Activated CD8-positive, alpha-beta memory T cell treated with anti-CD3 and anti-CD28 coated beads, Interleukin-2, amount 50 U/mL, for 4 hours (primary cell): ENCODE results near the gene HOMER2.
"Not testable (repeated sequence)": the region's sequence is repeated elsewhere in the genome, so short reads cannot be mapped to it uniquely, and the experiment has no call there.

Source experiments
- DNase-seq: peaks from one replicate; pipeline ENCODE4 v3.0.0-alpha.2; 2020

The HOMER2 gene

DNA sequence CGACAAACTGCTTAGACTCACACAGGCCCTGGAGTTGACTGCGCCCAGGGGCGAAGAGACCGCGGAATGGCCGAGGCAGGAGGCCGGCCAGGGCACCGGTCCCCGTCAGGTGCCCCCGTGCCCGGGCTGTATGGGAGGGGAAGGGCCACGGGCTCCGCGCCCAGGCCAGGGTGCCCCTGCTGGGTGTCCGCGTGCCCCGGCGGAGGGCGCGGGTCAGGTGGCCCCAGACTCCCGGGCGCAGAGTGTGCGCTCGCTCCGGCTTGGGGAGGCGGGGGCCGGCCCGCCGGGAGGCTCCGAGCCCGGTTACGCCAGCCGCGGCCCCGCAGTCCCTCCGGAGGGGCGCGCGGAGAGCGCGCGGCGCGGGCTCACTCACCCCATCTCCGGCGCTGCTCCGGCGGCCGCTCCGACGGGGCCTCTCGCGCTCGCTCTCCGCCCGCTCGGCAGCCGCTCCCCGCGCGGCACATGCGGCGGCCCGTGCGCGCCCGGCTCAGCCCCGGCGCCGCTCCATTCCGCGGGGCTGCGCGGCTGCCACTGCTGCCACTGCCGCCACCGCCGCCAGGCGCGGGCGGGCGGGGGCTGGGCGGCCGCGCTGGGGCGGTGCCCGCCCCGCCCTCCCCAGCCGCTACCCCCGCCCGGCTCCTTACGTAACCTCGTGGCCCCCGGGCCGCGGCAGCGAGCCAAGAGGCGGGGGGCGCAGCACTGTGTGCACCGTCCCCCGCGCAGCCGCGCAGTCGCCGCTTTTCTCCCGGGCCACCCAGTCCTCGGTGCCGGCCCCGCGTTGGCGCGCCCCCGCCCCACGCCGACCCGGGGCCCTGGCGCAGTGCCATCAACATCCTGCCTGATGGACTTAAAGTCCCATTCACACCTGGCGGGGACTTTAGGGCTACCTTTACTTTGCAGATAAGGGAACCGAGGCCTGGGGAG lies at the start of gene HOMER2:
TSS of gene HOMER2 (minus strand) at position 563 of the 924 bp plus-strand sequence. CDS start at position 378, 185 bp downstream.
- DNase-seq = peak; percentile 17

DNA sequence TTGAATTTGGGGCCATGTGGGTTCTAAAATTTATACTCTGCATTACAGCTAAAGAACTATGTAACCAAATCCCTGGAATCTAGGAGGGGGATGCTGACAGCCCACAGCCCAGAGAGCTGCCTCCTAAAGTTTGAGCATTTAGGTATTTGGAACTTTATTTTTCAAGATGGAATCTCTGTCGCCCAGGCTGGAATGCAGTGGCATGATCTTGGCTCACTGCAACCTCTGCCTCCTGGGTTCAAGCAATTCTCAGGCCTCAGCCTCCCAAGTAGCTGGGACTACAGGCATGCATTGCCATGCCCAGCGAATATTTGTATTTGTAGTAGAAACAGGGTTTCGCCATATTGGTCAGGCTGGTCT lies 48.1 kb upstream of the HOMER2 start:
- DNase-seq = not testable (repeated sequence)

DNA sequence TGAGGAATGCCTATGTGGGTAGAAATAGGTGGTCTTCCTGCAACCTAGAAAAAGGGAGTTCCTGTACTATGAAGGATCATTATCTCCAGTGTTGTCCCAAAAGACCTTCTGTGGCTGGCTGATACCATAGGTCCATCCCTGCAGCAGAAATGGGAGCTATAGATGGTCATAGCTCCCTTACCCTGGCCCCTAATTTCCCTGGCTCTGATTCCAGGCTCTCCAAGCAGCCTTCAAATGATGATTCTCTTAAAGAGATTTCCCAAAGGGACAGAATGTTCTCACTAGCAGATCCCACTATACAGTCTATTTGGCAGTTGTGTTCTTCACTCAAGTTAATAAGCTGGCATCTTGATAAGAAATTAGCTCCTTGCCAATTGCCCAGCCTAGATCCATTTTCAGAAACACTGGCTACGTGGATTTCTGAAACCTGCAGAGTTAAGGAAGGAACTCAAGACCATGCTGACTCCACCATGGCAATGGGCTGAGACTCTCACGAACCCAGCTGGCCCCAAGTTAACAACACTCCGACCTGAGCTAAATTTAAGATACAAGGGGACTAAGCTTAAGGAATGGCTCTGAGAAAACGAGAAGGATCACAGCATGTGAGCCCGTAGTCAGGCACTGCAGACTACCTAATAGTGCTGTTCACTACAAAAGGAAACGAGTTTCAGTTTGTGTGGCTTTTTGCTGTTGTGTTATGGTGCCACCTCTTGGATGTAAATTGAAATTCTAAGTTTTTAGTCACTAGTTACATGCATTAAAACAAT lies 47.6 kb upstream of the HOMER2 start:
- no peak for DNase-seq

DNA sequence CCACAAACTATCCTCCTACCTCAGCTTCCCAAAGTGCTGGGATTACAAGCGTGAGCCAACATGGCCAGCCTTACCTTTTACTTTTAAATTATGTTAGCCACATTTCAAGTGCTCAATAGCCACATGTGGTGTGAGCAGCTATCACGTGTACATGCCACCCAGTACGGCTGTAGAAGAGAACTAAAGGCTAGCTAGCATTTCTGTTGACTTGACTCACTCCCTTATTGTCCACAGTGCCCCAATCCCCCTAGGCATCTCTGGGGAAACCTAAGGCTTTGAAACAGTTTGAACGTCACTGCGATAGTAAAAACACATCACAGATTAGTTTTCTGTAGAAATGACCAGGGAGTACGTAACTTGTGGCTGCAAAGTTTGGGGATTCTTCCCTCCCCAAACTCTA lies 46.9 kb upstream of the HOMER2 start:
- DNase-seq = no peak

DNA sequence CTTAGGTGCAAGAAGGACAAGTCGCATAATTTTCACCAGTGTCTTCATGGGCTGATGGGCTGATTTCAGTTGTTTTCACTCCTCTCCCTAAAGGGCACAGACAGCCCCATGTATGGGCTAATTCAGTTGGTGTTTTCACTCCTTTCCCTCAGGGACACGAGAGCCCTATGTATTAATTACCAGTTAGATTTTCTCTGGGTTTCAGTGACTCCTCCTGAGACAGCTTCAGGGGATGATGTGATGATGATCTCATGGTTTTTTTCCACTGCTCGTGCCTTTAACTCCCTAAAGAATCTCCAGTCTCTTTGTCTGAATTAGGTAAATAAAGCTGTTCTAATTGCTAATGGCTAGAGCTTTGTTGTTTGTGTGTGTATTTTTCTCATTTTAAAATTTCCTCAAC lies 43.4 kb upstream of the HOMER2 start:
- no peak for DNase-seq

DNA sequence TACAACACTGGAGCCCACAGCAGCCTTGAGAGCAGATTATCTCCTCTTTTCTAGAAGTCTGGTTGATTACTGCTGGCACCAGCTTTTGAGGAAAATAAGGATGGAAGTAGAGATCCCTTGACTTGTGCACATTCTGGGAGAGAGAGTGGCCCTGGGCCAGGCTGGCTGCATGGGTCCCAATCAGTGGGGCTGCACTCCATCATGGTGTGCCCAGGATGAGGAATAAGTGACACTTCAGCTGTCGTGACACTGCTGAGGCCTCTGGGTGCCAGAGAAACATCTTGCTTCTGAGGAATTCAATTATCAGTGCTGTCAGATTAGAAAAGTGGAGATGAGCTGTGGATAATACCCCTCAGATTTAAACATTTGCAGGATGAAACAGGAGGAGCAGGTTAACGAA lies 42.6 kb upstream of the HOMER2 start:
- DNase-seq = no peak

DNA sequence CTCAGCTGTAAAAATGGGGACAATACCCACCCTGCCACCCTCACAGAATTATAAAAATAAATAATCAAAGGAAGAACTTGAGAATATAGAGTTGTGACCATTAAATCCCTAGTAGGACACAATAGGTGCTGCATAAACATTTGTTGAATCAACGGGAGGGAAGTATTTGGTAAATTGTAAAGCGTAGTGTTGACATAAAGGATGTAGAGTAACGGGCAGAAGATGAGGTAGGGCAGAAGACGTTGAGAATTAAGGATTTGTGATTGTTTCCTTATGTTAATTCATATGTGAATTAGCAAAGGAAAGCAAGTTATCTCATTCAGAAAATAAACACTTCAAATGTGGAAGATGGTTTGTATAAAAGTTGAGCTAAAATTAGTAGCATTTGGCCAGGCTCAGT lies 40.6 kb upstream of the HOMER2 start:
- DNase-seq = no peak

DNA sequence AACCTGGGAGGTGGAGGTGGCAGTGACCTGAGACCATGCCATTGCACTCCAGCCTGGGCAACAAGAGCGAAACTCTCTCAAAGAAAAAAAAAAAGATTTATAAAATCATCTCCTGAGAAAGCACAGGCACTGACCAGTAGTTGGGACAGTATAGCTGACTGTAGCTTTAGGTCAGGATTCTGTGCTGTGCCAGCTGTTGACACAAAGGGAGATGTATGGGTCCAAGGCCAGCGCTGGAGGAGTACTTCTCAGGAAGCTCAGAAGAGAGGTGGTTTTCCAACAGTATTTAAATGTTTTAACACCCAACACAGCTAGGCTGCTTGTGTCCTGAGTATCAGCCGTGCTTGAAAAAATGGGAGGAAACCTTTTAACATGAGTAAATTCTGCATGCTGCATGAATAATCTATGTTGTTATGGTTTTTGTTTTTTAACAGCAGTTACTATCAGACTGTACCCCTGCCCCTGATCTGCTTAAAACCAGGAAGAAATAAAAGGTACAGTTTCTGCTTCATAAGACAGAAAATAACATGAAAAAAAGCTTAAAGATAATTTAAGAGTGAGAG lies 40.0 kb upstream of the HOMER2 start:
- no peak for DNase-seq

DNA sequence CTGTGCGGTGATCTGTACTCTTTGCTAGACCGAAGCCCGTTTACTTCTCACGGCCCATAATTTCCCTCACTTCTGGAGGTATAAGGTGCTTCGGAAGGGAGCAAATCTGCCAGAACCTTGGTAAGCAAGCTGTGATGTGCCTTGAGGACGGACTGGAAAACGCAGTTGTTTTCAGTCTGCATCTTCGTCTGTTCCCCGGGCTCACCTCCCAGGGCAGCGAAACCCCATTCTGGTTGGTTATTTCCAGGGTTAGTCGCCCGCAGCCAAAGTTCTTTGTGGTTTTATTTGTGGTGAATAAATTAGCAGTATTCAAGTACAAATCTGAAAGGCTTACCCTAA lies 33.9 kb upstream of the HOMER2 start:
- DNase-seq = no peak

DNA sequence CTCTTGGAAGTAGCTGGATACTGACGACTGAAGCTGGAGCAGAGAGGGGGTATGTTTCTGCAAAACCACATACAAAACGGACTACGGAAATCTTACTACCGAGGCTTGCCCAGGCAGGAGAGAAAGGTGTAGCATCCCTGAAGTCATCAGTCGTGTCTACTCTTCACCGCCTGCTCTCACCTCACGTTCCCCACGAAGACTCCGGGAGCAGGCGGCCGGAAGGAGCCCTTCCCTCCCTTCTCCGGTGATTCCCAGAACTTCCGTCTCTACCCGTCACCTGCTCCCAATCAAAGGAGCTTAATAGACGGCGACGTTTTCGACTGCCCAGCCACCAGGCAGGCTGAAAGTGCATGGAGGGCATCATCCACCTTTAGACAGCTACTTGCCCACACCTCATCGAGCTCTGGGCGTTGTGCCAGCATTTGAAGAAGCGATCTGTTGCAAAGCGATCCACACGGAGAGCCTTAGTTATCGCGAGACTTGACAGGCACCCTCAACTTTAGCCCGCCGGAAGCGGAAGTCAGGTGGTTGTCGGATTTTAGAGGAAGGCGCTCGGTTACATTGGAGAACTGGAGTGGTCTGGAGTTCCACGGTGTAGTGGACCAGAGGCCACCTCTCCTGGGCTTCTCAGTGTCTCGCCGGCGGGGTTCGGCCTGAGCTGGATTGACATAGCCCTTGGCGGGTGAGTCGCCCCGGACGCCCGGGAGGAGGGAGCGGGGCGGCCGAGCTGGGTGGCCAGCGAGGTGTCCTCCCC lies 33.3 kb upstream of the HOMER2 start, which contains the start of gene RAMAC:
TSS of gene RAMAC (plus strand) at position 523 of the 754 bp plus-strand sequence. CDS start 2,809 bp downstream, outside the sequence.
- DNase-seq = peak; percentile 89

DNA sequence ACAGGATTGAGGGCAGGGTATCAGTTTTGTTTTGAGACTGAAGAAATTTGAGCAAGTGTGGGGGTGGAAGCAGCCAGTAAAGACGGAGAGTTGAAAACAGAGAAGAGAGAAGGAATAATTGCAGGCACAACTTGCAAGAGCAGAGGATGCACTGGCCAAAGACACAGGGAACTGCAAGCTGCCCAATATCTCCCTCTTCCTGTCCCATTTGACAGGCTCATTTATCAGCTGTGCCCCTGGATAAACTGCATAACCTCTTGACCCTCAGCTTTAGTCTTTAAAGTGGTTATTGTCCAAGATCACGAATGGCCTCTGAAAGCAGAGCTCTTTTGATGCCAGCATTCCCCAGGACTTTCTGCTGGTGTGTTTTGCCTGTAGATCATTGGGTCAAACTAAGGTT lies 28.5 kb upstream of the HOMER2 start:
- no peak for DNase-seq

DNA sequence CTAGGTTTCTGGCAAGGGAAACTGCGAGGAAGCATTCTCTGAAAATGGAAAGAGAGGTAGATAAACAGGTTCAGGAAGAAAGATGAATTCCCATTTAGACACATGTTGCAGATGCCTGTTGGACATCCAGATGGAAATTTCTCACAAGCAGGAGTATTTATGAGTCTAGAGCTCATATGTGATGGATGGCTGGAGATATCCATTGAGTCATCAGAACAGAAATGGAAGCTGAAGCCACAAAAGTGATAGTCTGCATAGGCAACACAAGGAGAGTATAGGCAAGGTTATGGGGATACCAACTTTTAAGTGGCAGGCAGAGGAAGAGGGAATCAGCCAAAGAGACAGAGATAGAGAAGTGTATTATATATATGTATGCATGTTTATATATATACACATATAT lies 27.2 kb upstream of the HOMER2 start:
- DNase-seq = no peak

DNA sequence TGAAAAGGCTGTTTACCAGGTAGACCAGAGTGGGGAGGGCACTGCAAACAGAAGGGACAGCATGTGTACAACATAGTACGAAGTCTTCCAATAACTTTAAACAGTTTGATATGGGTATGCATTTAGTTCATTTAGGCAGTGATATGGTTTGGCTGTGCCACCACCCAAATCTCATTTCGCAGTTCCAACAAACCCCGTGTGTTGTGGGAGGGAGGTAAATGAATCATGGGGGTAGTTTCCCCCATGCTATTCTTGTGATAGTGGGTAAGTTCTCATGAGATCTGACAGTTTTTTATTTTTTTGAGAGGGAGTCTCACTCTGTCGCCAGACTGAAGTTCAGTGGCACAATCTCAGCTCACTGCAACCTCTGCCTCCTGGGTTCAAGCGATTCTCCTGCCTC lies 25.9 kb upstream of the HOMER2 start:
- no peak for DNase-seq

DNA sequence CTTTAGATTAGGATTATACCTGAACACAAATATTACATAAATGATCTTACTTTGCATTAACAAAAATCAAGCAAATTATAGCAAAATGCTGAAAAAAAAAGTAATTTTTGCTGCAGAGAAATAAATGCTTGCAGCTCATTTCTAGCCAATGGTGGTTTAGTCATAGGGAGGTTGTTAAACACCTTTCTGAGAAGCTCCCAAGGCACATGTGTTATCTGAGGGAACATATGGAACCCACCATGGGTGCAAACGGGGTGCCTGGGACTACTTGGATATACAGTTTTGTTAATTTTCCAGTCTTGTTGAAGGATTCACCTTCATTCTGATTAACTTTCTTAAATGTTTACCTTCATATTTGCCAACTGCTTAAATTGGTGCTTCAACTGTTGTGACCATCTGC lies 24.6 kb upstream of the HOMER2 start:
- DNase-seq = no peak

DNA sequence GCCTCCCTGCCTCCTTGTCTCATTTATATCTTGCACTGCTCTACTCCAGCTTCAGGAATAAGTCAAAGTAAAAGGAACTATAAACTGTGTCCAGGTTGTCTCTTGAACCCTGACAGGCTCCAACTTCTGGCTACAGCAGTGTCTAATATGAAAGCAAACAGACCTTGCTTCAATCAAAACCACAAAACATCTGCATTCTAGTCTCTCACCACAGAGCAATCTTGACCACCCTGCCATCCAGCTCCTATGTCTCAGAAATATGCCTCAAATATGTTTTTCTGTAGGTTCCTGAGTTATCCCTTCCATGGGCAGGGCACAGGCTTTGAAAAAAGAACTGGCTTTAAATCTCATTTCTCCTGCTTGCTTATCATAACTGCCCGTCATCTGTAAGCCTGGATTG lies 20.5 kb upstream of the HOMER2 start:
- DNase-seq = no peak

DNA sequence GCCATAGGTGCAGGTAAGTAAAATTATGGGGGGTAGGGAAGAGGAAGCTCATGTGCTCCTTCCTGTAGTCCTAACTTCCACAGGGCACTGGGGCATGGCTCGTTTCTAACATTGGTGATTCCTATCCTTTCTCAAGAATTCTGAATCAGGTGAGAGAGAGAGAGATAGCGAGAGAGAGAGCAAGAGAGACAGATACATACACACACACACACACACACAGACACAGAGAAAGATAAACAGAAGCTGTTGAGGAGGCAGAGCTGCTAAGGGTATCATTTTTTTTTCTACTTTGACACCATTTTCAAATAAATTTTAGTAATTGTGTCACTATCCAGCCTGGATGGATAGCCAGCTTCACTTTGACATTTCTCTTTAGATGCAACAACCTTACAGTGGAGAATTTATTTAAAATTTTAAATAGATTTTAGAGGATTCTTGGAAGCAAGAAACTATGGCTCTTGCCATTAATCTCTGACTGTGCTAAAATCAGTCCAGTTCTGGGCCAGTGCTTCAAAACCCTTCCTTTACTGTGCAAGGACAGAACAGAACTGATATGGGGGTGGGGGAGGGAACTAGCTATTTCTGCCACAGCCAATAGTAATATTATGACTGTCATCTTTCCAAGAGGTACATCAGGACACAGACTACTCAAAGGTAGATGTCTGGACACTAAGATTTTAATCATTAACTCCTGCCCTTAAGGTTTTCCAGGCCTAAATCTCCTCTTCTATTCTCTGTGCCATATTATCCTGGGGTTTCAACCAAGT lies 18.9 kb upstream of the HOMER2 start:
- no peak for DNase-seq

DNA sequence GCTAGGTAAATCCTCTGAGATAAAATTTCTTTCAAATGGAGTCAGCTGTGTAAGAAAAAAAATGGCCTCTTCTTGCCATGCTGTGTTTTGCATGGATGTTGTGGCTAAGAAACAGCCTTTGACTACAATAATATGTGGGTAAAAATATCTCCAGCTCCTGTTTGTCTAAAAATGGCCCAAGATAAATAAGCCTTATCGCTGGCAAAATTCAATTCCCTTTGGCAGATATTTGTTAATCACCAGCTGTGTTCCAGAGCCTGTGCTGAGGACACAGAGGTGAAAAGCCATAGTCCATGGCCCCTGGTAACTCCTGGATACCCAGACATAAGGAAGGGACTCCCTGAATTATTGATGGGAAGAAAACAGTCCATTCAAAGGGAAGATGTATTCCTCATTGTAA lies 18.2 kb upstream of the HOMER2 start:
- no peak for DNase-seq

DNA sequence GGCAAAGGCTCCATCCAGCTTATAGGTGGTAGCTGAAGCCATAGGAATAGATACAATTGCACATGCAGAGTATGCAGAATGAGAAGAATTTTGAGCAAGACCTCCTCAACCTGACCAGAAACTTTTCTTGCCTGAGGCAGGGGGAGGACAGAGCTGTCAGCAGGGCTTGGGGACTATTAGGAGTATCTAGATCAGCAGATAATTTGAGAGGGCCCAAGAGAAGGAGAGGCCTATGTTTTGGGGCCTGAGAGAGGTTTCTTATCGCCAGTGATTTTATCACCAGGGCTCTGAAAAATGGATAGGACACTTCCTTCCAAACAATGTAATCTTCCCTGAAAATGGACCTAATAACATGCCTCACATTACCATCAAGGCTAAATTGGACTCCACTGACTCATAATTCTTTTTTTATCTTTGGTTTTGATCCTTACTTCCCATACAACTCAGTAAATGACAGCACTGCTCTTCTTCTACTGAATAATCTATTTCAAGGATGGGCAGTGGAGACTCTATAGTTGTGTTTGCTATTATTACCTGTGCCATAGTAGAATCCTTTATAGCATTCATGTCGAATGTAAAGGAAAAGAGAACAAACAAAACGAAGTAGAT lies 17.7 kb upstream of the HOMER2 start:
- DNase-seq = no peak

DNA sequence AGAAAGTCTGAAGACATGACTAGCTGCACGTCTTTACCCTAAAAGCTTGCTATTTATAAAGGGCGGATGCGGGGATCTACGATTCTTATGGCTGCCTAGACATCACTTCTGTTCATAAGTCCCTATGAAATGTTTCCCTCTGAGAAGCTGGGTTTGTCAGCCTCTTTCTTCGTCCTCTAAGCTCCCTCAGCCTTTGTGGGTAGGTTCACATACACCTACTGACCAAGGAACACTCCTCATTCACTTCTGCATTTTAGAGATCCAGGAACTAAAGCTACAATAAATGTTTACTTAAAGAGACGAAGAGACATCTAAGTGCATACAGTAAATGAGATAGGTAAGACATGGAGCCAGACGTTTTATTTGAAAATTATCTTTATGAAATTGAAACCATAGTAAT lies 16.8 kb upstream of the HOMER2 start:
- no peak for DNase-seq

DNA sequence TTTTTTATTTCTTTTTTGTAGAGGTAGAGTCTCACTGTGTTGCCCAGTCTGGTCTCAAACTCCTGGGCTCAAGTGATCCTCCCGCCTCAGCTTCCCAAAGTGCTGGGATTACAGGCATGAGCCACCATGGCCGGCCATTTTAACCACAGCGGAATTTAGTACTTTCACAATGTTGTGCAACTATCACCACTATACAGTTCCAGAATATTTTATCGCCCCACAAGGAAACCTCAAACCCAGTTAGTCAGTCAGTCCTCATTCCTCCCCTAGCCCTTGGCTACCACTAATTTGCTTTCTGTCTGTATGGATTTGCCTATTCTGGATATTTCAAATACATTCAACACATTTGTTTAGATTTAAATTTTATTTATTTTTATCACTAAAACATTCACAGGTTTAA lies 15.5 kb upstream of the HOMER2 start:
- no peak for DNase-seq

DNA sequence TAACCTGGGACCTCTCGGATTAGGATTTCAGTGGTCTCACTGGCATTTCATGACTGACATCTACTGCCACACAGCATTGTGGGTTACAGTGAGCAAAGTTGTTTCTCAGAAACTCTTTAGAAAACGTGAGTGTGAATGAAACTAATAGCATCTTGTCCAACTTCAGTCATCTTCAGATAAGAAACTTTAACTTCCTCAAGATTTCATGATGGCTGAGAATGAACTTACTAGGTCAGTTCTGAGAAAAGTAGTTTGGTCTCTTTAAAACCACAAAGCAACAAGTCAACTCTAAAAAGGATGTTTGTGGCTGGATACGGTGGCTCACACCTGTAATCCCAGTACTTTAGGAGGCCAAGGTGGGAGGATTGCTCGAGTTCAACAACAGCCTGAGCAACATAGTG lies 14.2 kb upstream of the HOMER2 start:
- no peak for DNase-seq

DNA sequence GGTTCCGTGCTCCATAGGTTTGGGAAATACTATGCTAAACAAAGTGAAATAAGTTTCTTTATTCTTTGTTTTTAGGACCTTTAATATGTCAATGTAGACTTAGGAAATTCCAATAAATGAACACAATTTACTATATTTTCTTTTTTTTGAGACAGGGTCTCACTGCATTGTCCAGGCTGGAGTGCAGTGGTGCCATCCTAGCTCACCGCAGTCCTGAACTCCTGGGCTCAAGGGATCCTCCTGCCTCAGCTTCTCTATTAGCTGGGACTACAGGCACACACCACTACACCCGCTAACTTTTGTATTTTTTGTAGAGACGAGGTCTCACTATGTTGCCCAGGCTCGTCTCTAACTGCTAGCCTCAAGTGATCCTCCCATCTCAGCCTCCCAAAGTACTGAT lies 12.4 kb upstream of the HOMER2 start:
- no peak for DNase-seq
